C4-2B (cell line): ENCODE data around the gene ADRB1.

ENCODE experiments used
- H3K27ac ChIP-seq: fragments of 450-650 bp; 2 replicates; pipeline ENCODE4 v1.5.1; 2017
- ZFX ChIP-seq: fragments of 450-650 bp; IDR thresholded peaks from 2 replicates; pipeline ENCODE4 v1.6.1; 2017
- TF ChIP-seq, protein P1 (sequence below): fragments of 450-650 bp; conservative IDR thresholded peaks from 2 replicates; pipeline ENCODE4 v1.5.1; 2017; ENCODE audit warnings: mild to moderate bottlenecking

ADRB1 gene

DNA sequence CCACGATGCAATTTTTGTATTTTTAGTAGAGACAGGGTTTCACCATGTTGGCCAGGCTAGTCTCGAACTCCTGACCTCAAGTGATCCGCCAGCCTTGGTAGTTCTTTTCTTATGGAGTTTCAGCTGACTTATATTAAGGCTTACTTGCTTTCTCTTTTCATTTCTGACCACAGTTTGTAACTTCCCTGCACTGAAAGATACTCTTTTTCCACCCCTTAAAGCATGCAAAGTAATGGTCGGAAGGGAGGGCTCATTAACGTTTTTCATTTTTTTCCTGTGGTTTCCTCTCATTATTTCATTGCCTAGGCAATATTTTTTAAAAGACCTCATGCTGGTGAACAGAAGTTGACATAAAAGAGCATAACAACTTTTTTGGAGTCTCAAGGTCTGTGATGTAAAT, 27.0 kb downstream of the ADRB1 start:
- no peak for TF ChIP-seq ZFX
- TF ChIP-seq, protein P1, sequence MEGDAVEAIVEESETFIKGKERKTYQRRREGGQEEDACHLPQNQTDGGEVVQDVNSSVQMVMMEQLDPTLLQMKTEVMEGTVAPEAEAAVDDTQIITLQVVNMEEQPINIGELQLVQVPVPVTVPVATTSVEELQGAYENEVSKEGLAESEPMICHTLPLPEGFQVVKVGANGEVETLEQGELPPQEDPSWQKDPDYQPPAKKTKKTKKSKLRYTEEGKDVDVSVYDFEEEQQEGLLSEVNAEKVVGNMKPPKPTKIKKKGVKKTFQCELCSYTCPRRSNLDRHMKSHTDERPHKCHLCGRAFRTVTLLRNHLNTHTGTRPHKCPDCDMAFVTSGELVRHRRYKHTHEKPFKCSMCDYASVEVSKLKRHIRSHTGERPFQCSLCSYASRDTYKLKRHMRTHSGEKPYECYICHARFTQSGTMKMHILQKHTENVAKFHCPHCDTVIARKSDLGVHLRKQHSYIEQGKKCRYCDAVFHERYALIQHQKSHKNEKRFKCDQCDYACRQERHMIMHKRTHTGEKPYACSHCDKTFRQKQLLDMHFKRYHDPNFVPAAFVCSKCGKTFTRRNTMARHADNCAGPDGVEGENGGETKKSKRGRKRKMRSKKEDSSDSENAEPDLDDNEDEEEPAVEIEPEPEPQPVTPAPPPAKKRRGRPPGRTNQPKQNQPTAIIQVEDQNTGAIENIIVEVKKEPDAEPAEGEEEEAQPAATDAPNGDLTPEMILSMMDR = no peak
- no peak overlapping the region for H3K27ac ChIP-seq

DNA sequence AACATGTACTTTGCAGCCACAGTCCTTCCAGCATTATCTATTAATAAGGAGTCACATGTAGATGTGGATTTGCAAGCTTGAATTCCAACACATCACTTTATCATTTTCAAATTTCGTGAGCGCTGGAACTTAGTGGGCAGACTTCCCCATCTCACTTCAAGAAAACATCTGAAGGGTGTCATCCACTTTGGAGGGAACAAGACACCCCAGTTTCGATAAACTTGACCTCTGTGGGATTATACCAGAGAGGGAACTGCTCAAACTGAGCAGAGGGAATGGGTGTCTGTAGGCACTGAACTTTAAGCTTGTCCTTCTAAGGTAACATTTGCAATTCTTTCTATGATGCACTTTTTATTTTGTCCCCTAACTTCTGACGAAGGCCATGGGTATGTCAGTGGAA, 27.5 kb downstream of the ADRB1 start:
- no peak overlapping the region for H3K27ac ChIP-seq
- TF ChIP-seq, protein P1 = no peak
- TF ChIP-seq ZFX = no peak

DNA sequence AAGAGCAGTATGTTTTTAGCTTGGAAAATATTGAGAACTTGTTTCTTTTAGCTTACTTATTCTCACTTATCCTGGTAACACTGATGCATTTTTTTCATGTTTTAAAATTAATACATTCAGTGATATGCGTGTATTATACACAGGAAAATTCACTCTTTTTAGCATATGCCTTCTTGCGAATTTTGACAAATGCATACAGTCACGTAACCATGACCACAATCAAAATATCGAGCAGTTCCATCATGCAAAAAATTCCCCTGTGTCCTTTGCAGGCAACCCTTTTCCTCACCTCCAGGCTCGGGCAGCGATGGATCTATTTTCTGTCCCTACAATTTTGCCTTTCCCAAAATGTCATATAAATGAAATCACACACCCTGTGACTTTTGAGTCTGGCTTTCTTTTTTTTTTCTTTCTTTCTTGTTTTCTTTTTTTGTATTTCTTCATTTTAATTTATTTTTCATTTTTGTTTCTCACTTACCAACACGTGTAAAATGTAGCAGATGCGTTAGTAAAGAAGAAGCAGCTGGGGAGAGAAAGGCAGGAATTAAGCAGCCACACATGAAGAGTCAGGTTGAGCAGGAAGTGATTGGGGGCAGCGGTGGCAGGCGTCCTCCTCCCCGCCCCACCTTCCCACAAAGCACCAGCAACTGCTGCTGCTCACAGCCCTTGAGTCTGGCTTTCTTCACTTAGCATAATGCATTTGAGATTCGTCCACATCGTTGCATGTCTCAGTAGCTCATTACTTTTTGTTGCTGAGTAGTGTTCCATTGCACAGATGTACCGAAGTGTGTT, 29.9 kb downstream of the ADRB1 start:
- H3K27ac ChIP-seq = no peak overlapping the region
- no peak for TF ChIP-seq ZFX
- TF ChIP-seq, protein P1 = no peak

DNA sequence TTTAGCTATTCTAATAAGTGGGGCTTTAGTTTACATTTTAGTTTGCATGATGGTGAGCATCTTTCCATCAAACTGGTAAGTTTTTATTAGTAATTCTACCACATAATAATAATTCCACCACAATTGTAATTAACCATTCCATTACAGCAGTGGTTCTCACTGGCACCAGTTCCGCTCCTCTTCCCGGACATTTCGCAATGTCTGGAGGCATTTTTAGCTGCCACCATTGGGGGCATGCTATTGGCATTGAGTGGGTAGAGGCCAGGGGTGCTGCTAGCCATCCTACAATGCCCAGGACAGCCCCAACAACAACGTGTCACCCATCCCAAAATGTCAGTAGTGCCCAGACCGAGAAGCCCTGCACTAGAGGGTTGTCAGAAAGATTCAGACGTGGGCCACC, 31.4 kb downstream of the ADRB1 start:
- TF ChIP-seq ZFX = no peak
- TF ChIP-seq, protein P1 = no peak
- no peak overlapping the region for H3K27ac ChIP-seq

DNA sequence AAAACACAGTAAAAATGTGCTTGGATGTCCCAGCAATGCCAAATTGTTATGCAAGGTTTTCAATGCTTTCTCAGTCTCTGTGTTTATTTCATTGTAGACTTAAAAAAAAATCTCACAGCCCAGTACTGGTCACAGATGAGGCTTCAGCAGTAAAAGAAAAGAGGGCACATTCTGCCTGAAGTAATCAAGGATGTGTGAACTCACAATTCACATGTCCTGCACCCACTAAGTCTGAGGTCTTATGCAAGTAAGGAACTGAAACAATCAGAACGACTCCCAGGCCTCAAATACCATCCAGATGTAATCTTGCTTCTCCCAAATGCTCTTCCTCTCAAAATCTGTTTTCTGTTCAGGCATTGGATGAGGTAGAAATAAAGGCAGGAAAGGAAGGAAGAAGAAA, 33.7 kb downstream of the ADRB1 start:
- no peak overlapping the region for H3K27ac ChIP-seq
- TF ChIP-seq ZFX = no peak
- TF ChIP-seq, protein P1 = no peak

DNA sequence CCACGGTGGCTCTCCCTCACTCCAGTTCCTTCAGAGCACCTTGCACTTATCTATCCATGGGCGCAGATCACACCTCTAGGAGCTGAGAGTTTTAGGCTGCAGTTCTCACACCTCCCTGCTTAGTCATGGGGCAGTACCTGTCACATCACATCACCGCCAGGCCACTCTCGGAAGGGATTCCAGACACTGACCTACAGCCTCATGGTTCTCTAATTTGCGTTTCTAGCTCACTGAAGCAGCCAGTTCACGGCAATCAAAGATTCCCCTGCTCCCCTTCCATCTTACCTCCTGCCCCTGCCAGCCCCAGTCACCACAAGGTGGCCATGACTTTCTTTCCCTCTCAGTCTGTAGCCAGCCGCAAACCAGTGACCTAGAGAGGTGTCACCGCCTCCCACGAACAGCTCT, 34.2 kb downstream of the ADRB1 start:
- no peak overlapping the region for H3K27ac ChIP-seq
- TF ChIP-seq, protein P1 = no peak
- no peak for TF ChIP-seq ZFX

DNA sequence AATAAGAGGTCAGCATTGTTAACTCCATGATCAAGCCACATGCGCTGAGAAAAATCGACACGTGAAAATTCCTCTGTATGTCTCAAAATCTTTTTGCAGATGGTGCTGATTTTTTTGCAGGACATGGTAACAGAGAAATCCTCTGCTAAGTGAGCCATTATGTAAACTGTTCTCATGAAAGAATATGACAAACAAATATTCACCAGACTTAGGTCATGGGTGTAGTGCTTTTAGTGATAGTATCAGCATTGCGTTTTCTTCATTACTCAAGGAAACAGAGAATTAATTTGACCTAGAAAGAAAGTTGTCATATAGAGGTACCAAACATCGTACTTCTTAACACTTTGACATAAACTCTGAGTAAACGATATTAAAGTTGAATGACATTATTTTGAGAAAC, 34.7 kb downstream of the ADRB1 start:
- TF ChIP-seq ZFX = no peak
- TF ChIP-seq, protein P1 = no peak
- no peak overlapping the region for H3K27ac ChIP-seq
